Measurements from ENCODE around the gene ARHGAP15.

DNA sequence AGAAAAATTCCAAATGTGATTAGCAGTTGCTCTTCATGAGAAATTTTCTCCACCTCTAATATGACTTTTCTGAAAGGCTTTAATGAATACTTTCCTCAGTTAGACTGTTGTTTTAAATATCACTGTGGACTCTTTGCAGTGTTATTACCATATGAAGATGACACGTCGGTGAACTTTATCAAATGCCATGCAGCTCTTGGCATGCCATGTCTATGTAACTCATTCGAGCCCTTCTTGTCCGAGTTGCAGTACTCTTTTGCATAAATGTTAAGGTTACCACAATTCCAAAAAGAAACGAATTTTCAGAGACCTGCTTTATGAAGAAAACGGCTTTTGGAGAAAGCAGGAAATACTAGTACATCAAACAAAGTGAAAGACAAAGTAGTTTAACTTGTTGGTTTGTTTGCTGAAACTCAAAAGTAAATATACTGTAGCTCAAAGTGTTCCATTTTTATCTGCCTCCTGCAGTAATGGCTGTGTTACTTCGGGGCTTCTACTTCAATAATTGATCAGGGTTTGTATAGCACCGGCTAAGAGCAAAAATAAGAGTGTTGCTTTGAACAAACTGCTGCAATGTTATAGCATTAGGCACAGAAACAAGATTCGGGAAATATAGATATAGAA lies 204.1 kb downstream of the ARHGAP15 start:
- TF ChIP-seq POLR2AphosphoS5 (IDR thresholded peaks at IDR 0.05; ENCODE audit: insufficient read depth in 1 of 2, low read depth in 1 of 2), result no peak
- no peak for TF ChIP-seq CTCF (IDR thresholded peaks at IDR 0.05)

All from vagina (tissue), 2 donors.